D721Med (cell line): ENCODE results near the gene DUSP3.

Experiments
- DNase-seq: peaks from one replicate; pipeline ENCODE4 v3.0.0; 2011; ENCODE audit warnings: low spot score; ENCODE audit not compliant: insufficient read length
- FAIRE-seq: peaks from 2 replicates; lab custom pipeline; 2011; peaks lifted over from hg19 to GRCh38; lab: Jason Lieb, UNC
- TF ChIP-seq, protein P1 (sequence below): IDR thresholded peaks from 2 replicates; pipeline ENCODE4 v1.5.1; 2012; ENCODE audit warnings: mild to moderate bottlenecking, control low read depth; ENCODE audit not compliant: insufficient read depth; ENCODE audit errors: missing control alignments

DUSP3 gene

DNA sequence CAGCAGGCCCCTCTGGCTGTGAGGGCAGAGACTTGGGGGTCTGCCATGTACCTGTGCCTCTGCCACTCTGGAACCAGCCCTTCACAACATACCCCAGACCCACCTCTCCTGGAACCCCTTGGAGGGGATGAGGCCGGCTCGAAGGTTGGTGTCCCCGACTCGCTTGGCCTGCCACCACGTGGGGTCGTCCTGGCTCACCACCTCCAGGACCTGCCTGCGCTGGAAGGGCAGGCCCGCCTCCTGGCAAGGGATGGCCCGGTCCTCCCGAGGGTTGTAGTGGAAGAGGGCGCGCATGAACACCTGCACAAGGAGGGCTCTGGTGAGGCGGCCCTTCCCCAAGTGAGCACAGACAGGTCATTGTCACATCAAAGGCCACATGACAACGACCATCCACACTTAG is 42.0 kb upstream of the DUSP3 start:
- FAIRE-seq (no peak), DNase-seq (no peak)
- TF ChIP-seq, protein P1, sequence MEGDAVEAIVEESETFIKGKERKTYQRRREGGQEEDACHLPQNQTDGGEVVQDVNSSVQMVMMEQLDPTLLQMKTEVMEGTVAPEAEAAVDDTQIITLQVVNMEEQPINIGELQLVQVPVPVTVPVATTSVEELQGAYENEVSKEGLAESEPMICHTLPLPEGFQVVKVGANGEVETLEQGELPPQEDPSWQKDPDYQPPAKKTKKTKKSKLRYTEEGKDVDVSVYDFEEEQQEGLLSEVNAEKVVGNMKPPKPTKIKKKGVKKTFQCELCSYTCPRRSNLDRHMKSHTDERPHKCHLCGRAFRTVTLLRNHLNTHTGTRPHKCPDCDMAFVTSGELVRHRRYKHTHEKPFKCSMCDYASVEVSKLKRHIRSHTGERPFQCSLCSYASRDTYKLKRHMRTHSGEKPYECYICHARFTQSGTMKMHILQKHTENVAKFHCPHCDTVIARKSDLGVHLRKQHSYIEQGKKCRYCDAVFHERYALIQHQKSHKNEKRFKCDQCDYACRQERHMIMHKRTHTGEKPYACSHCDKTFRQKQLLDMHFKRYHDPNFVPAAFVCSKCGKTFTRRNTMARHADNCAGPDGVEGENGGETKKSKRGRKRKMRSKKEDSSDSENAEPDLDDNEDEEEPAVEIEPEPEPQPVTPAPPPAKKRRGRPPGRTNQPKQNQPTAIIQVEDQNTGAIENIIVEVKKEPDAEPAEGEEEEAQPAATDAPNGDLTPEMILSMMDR = no peak

DNA sequence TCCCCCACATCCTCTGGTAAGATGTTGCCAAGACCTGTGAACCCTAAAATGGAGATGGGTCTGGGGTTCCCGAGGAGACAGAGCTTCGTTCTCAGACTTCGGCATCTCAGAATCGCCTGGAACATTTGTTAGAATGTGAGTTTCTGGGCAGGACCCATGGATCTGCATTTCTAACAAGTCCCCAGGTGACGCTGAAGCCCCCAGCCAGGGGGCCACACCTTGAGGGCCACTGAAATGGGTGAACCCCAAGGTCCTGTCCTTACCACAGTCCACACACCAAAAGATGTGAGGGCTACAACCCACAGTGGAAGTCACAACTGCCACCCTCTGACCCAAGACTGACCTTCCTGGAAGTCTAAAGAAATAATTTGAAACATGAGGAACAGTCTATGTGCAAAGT is 40.2 kb upstream of the DUSP3 start:
- no peak for FAIRE-seq
- TF ChIP-seq, protein P1 = no peak
- DNase-seq = no peak

DNA sequence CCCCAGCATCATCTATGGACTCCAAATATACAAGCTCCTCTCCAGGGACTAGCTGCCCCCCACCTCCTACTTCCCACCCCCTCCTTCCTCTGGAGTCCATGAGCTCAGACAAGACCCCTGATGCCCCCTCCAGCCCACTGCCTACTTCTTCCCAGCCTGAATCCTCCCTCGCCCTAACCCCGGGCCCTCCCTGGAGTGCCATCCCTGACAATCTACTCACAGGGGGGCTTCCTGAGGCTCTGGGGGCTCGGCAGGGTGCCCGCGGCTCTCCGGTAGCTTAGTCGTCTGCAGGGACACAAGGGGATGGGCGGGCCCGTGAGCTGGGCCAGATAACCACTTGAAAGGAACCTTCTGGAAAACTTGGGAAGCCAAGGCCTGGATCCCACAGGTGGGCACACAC is 39.0 kb upstream of the DUSP3 start:
- TF ChIP-seq, protein P1 = no peak
- no peak for FAIRE-seq

GRCh38 chr17:43816336-43817320 is 37.9 kb upstream of the DUSP3 start:
- DNase-seq = no peak
- no peak for FAIRE-seq
- TF ChIP-seq, protein P1 = no peak

More for the DNA sequence above, 39.0 kb upstream of the DUSP3 start:
- no peak for DNase-seq

- FAIRE-seq (no peak), DNase-seq (no peak)
- TF ChIP-seq, protein P1 = no peak
These were observed 35.9 kb upstream of the DUSP3 start for GRCh38 chr17:43814714-43815113.

DNA sequence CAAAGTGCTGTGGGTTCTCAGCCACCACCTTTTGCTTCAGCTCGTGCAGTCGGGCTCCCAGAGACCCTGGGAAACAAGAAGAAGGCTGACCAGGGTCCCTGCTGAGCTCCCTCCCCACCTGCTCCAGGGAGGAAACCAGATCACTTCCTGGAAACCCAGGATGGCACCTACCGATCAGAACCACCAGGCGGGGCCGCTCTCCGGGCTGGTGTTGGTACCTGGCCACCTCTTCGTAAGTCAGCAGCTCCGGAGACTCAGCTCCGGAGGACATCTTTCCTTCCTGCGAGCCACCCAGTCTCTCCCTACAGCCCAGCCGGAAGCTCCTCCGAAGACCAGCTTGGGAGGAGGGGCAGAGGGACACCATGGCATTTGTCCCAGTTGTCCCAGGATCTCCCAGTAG is 35.2 kb upstream of the DUSP3 start:
- DNase-seq (no peak), FAIRE-seq (no peak)
- TF ChIP-seq, protein P1 = no peak

- no peak for DNase-seq
- TF ChIP-seq, protein P1 = no peak
These were observed 34.6 kb upstream of the DUSP3 start for GRCh38 chr17:43813386-43813785.

More at GRCh38 chr17:43813386-43813785, 34.6 kb upstream of the DUSP3 start:
- FAIRE-seq = no peak
